ENCODE results near the gene STXBP5.

The STXBP5 gene

GRCh38 chr6:147384737-147385710 is 180.8 kb downstream of the STXBP5 start:
- DNase-seq = no peak

- DNase-seq = no peak
Observed at GRCh38 chr6:147389463-147389862, 185.2 kb downstream of the STXBP5 start.

GRCh38 chr6:147390909-147391536 is 186.8 kb downstream of the STXBP5 start:
- DNase-seq = peak; percentile 65

DNA sequence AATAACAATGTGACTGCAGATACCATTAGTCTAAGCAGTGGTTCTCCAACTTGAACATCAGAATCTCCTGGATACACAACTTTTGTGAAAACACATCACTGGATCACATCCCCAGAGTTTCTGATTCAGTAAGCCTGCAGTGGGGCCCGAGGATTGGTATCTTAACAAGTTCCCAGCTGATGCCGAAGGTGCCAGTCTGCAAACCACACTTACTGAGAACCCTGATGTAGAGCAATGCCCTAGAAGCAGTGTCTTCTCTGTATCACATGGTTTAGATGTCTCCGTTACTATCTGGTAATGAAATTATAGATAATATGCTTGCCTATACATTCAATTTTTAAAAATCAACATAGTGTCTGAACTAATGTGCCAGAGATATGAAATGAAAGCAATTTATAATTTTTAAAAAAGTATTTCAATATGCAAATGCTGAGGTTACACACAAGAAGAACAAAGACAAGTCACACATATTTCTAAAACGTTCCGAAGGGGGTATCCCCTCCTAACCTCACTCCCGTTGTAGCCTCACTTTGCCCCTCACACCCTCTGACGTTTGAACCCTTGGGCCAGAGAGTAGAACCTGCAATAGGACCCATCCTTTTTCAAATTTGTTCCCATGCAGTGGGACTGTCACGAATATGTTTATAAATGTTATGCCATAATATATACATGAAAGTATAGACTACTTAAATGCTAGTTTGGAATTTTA is 188.9 kb downstream of the STXBP5 start:
- no peak for DNase-seq

DNA sequence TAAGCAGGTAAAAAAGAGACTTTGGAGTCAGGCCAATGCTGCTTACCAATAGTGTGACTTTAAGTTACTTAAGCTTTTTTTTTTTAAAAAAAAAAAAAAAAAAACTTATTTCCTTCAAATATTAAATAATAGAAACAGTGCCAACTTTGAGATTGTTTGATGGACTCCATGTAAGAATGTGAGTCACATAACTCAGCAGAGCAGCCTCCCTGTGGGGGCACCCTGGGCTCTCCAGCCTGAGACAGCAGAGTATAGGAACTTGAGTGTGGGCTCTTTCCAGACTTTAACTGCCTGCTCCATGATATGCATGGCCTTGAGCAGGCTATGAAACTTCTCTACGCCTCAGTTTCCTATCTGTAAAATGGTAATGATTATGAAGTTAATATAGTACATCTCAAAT is 190.9 kb downstream of the STXBP5 start:
- DNase-seq = no peak

- no peak for DNase-seq
Observed at GRCh38 chr6:147397306-147397705, 193.1 kb downstream of the STXBP5 start.

DNA sequence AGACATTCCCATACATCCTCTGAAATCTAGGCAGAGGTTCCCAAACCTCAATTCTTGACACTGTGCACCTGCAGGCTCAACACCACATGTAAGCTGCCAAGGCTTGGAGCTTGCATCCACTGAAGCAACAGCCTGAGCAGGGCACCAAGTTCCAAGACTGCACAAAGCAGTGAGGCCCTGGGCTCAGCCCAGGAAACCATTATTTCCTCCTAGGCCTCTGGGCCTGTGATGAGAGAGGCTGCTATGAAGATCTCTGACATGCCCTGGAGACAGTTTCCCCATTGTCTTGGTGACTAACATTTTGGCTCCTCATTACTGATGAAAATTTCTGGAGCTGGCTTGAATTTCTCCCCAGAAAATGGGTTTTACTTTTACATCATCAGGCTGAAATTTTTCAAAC is 196.8 kb downstream of the STXBP5 start:
- DNase-seq = no peak

GRCh38 chr6:147401779-147402178 is 197.6 kb downstream of the STXBP5 start:
- no peak for DNase-seq

GRCh38 chr6:147406783-147407182 is 202.6 kb downstream of the STXBP5 start:
- DNase-seq = no peak

DNA sequence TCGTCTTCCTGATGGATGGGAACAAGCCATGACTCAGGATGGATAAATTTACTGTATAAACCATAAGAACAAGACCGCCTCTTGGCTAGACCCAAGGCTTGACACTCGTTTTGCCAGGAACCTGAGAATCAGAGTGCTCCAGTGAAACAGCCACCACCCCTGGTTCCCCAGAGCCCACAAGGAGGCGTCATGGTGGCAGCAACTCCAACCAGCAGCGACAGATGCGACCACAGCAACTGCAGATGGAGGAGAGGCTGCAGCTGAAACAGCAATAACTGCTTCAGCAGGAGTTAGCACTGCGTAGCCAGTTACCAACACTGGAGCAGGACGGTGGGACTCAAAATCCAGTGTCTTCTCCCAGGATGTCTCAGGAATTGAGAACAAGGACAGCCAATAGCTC is 203.4 kb downstream of the STXBP5 start:
- DNase-seq = no peak

GRCh38 chr6:147416622-147417021 is 212.4 kb downstream of the STXBP5 start:
- DNase-seq = no peak

DNA sequence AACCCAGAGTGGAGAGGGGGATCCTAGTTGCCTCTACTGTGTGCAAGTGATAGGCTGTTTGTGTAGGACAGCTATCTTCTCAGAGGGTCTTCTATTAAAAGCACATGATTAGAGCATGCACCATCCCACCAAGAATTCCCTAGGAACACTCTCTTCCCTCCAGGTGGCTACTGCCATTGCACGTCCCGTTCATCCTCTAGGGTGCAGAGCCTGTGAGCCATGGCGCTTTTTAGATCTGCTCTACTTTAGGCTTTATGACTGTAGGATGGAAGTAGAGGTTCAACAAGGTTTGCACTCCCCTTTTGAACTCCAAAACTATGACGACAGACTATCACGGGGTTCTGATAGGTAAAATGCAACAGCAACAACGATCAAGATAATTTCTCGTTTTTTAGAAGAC is 213.7 kb downstream of the STXBP5 start:
- DNase-seq = no peak

GRCh38 chr6:147418523-147418922 is 214.3 kb downstream of the STXBP5 start:
- no peak for DNase-seq

GRCh38 chr6:147421903-147422302 is 217.7 kb downstream of the STXBP5 start:
- DNase-seq = no peak

DNA sequence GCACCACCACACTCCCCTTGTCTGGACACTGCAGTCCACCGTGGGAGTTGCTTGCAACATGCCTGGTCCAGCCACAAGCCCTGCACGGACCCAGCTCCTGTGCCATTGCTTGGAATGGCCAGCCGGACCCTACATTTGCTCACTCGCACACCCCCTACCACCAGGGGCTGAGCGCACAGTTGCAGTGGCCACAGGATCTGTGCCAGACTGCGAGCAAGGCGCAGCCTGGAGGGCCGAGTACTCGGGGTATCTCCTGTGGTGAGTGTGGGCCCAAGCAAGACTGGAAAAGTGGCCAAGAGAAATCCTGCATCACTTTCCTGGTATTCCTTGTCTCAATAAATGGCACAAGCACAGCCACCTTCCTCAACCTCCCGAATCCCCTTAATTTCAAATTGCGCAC is 218.9 kb downstream of the STXBP5 start:
- DNase-seq = no peak

- DNase-seq = no peak
Observed at GRCh38 chr6:147429794-147430193, 225.6 kb downstream of the STXBP5 start.

DNA sequence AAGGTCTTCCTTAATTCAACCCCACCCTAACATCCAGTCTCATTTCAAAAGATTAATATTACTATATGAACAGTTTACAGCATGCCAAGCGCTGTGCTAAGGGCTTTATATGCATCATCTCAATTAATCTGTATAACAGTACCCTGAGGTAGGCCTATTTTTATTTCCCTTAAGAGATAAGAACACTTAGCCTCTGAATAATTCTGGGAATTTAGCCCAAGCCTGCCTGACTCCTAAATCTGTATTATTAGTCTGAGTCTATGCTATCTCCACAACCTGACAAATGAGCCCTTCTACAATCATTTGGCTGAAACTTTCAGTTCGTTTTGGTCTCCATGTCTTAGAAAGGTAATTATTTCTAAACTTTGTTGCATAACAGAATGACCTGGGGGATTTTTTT is 226.6 kb downstream of the STXBP5 start:
- DNase-seq = no peak

DNA sequence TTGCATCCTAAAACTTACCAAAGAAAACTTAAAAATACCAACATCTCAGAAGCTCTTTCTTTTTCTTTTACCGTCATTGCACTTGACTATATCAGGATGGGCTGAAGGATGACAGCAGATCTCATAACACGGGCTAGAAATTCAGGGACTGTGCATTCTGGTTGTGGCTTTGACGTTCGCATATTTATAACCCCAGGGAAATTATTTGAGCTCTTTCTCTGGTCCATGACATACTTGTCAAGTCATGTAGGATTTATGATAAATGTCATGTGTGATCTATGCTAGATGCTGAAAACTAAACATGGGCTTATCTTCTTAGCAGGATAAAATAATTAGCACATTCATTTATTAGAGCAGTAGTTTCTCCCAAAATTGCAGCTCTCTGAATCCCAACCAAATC is 229.9 kb downstream of the STXBP5 start:
- DNase-seq = no peak

DNA sequence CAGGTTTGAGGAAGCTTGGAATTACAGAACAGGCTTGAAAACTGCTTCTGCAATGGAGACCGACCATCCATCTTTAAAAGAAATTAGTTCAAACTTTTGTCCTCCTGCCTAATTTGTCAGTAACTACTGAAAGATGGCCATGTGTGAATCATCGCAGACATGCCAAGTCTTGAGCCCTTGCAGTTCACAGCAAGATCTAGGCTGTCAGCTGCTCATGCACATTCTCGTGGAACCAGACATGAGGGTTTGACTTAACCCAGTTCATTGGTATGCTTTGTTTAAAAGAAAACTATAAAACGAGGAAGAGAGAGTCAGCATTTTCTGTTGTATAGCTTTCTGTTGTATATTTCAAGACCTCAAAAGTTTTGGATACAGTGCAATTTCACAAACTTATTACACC is 230.3 kb downstream of the STXBP5 start:
- peak; percentile 12 for DNase-seq

GRCh38 chr6:147437615-147438014 is 233.4 kb downstream of the STXBP5 start:
- no peak for DNase-seq

- DNase-seq = no peak
Observed at GRCh38 chr6:147438758-147439528, 234.7 kb downstream of the STXBP5 start.

All from eye (tissue), 1 donor.